Measurements from ENCODE around the gene FCRL5. TPM values are rescaled to one million over a fixed set of nuclear protein-coding genes. Genes with fewer than 3 reads are reported as not detected.

The FCRL5 gene
- total and polyA plus RNA-seq, 9 of the 15 experiments (the other 6 are each of a cell fraction or from before 2014, with no cell fraction given), result not detected

- no peak overlapping the region for H2AFZ ChIP-seq (ENCODE audit: low read depth, low read length)
- no peaks in the 10 kb centered on the region for H3K9me1 ChIP-seq (ENCODE audit: control insufficient read depth, insufficient read depth, low read length)
- ChIA-PET CTCF (ENCODE audit: low intra/inter-chr PET ratio) (no interaction called here), POLR2A (interaction anchor here (1.2 to 1.4 kb wide), 2 partner anchors 12 to 323 kb away, joined by 3 to 4 read pairs; no protein-coding TSS in a partner anchor)
- no peaks in the 10 kb centered on the region for H3K9me3 ChIP-seq (replicated peaks; ENCODE audit: control insufficient read depth, insufficient read depth, low read depth, low read length)
- no peaks in the 10 kb centered on the region for H3K79me2 ChIP-seq (ENCODE audit: control insufficient read depth, insufficient read depth, low read length)
- FAIRE-seq, result no peak
- 0 out of 2 replicates have a peak, but pooled peaks cover 4% of the 10 kb centered on the region for H4K20me1 ChIP-seq (replicated peaks; ENCODE audit: control insufficient read depth, insufficient read depth, low read length)
- no peak overlapping the region for H3K4me3 ChIP-seq
- no peaks in the 10 kb centered on the region for H3K36me3 ChIP-seq (ENCODE audit: control insufficient read depth, insufficient read depth, low read length)
- DNase-seq (ENCODE audit: extremely low read depth in 1 of 4, low spot score in 3 of 4), result no peak
- H3K4me2 ChIP-seq (ENCODE audit: insufficient read depth, low read length), result no peak overlapping the region
- in situ Hi-C loops (cut with MboI), result no loop called here
- no peak overlapping the region for H3K9ac ChIP-seq (ENCODE audit: insufficient read depth in 1 of 2, low read depth in 2 of 2, low read length in 2 of 2)
- no TSS peak for BruUV-seq (replicated peaks)
- 0% methylated on average over 2 of the region's 2 CpGs for WGBS (ENCODE audit: insufficient coverage, low coverage, missing lambda C conversion rate)
- H3K27me3 ChIP-seq (ENCODE audit: control insufficient read depth in 2 of 2, insufficient read depth in 2 of 2, low read length in 2 of 2), result peaks cover 32 to 48% of the 10 kb centered on the region in 2 experiments
- peaks cover 0 to 5% of the 10 kb centered on the region in 2 experiments; a peak in 1 of 5 replicates for H3K4me1 ChIP-seq (replicated peaks in 1 of 2; ENCODE audit: control insufficient read depth in 2 of 2, insufficient read depth in 2 of 2, low read length in 2 of 2)
- intact Hi-C loops (cut with micrococcal nuclease), result no loop called here
- no peak overlapping the region for H3K27ac ChIP-seq (ENCODE audit: extremely low read depth, low read depth, low read length)
- ATAC-seq, result no peak
- TF ChIP-seq PRDM10 (IDR thresholded peaks at IDR 0.05; ENCODE audit: partially characterized antibody), result no peak
- no peak for TF ChIP-seq FOXJ3 (CRISPR knock-in tag; IDR thresholded peaks at IDR 0.05)
- TF ChIP-seq DACH1 (IDR thresholded peaks at IDR 0.05; ENCODE audit: partially characterized antibody), result no peak
- TF ChIP-seq ZZZ3 (IDR thresholded peaks at IDR 0.05), result no peak
- no peak for TF ChIP-seq E2F4 (CRISPR knock-in tag; IDR thresholded peaks at IDR 0.05; ENCODE audit: low read depth)
- TF ChIP-seq ZFP1 (CRISPR knock-in tag; IDR thresholded peaks at IDR 0.05), result no peak
- no peak for TF ChIP-seq NR3C1 (CRISPR knock-in tag; IDR thresholded peaks at IDR 0.05)
- no peak for TF ChIP-seq NCOA6 (IDR thresholded peaks at IDR 0.05)
- no peak for TF ChIP-seq HES1 (IDR thresholded peaks at IDR 0.05; ENCODE audit: low read depth)
- no peak for TF ChIP-seq ELF4 (CRISPR knock-in tag; IDR thresholded peaks at IDR 0.05)
- TF ChIP-seq DPF2 (IDR thresholded peaks at IDR 0.05), result no peak
- TF ChIP-seq MXD1 (CRISPR knock-in tag; IDR thresholded peaks at IDR 0.05; ENCODE audit: borderline replicate concordance, poor library complexity, severe bottlenecking), result no peak
- TF ChIP-seq CGGBP1 (CRISPR knock-in tag; IDR thresholded peaks at IDR 0.05), result no peak
- no peak for TF ChIP-seq GTF2F1 (IDR thresholded peaks at IDR 0.05; ENCODE audit: low read depth, low read length)
These were observed 32.9 kb downstream of the FCRL5 start for GRCh38 chr1:157519451-157519850.

Measured in K562 (cell line).